Suprapubic skin (tissue), 4 donors: Measurements from ENCODE around the gene C10orf95. TPM values are rescaled to one million over a fixed set of nuclear protein-coding genes. Genes with fewer than 3 reads are reported as not detected.

Experiments used
- DNase-seq, 2 donors: peaks; one replicate each; pipeline ENCODE4 v3.0.0-alpha.2; 2019; ENCODE audit warnings: low spot score in 2 of 2
- H3K27ac ChIP-seq: fragments of 200-600 bp; sonication (generic); one replicate; pipeline ENCODE4 v1.5.1; 2019
- H3K27me3 ChIP-seq: fragments of 200-600 bp; sonication (generic); one replicate; pipeline ENCODE4 v1.5.1; 2019
- H3K36me3 ChIP-seq: fragments of 200-600 bp; sonication (generic); one replicate; pipeline ENCODE4 v1.5.1; 2019
- H3K4me1 ChIP-seq: fragments of 200-600 bp; sonication (generic); one replicate; pipeline ENCODE4 v1.5.1; 2019
- H3K4me3 ChIP-seq: fragments of 200-600 bp; sonication (generic); one replicate; pipeline ENCODE4 v1.5.1; 2019; ENCODE audit warnings: mild to moderate bottlenecking
- H3K9me3 ChIP-seq: fragments of 200-600 bp; sonication (generic); one replicate; pipeline ENCODE4 v1.5.1; 2019
- EP300 ChIP-seq: sonication (generic); formaldehyde crosslinking; IDR thresholded peaks from one replicate; pipeline ENCODE4 v1.6.1; 2017; ENCODE audit warnings: antibody characterized with exemption
- POLR2A ChIP-seq, 2 donors: fragments of 450-650 bp; IDR thresholded peaks; one replicate each; pipeline ENCODE4 v1.6.1; 2017; ENCODE audit warnings: antibody characterized with exemption in 2 of 2, mild to moderate bottlenecking in 2 of 2, moderate library complexity in 2 of 2
- POLR2AphosphoS5 ChIP-seq, 3 donors: sonication (generic); formaldehyde crosslinking; IDR thresholded peaks; one replicate each; pipeline ENCODE4 v1.6.1; 2017; ENCODE audit warnings: antibody characterized with exemption in 3 of 3
- WGBS: methylation state at CpG from one replicate; pipeline ENCODE4 v1.1.5; 2018; 5-methylcytosine and 5-hydroxymethylcytosine counted together
- total RNA-seq, 4 donors: library from RNA; depleted of rRNA; stranded (reverse); fragments of >200 nt; gene quantifications; one replicate each; pipeline ENCODE4 v1.1.0, GENCODE V29; 2016
- TF ChIP-seq, protein P1 (sequence below), 2 donors: fragments of 200-600 bp in 1 of 2; fragments of 450-650 bp in 1 of 2; sonication (generic) in 1 of 2; IDR thresholded peaks; one replicate each; pipeline ENCODE4 v1.5.1; 2016 to 2019; ENCODE audit warnings: antibody characterized with exemption in 2 of 2, mild to moderate bottlenecking in 1 of 2, moderate library complexity in 1 of 2

C10orf95 gene
- total RNA-seq, 4 donors from 2014 or later: 1.4 to 7.1 (median 5.4) TPM

DNA sequence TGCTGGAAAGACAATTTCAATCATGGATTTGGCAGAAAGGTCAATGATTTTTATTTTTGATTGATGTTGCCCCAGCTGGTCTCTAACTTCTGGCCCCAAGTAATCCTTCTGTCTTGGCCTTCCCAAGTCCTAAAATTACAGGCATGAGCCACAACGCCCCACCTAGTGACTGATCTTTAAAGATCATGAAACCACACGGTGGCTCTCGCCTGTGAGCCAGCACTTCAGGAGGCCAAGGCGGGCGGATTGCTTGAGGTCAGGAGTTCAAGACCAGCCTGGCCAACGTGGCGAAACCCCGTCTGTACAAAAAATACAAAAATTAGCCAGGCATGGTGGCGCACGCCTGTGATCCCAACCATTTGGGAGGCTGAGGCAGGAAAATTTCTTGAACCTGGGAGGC is 12.6 kb upstream of the C10orf95 start:
- no peaks in the 10 kb centered on the region for H3K36me3 ChIP-seq
- 84% methylated on average over 10 of the region's 10 CpGs for WGBS

DNA sequence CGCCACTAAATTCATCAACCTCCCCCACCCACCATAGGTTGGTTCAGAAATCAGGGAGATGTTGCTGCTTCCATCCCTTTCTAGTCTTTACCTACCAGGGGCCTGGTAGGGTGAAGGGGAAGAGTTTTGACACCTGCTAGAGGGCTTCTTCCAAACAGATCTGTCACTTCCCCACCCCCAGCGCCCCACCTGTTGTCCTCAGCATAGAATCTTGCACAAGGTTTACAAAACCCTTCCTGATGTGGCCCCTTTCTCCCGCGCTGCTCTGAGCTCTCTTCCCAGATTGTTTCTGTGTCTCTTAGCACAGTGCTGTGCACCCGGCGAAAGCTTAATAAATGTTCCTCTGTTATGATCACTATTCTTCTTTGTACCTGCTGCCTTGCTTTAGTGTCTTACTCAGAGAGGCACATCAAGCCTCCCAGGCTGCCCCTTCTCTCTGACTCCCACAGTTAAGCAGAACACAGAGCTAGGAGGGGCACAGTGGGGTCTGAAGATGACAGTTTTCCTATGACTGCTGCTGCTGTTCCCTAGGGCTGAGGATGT is 11.2 kb upstream of the C10orf95 start:
- H3K27me3 ChIP-seq: no peaks in the 10 kb centered on the region
- no peaks in the 10 kb centered on the region for H3K36me3 ChIP-seq
- peaks cover 25% of the 10 kb centered on the region for H3K4me1 ChIP-seq
- 68% methylated on average over 6 of the region's 6 CpGs for WGBS
- H3K27ac ChIP-seq: no peak overlapping the region
- H3K9me3 ChIP-seq: no peaks in the 10 kb centered on the region
- DNase-seq: no peak
- H3K4me3 ChIP-seq: peak overlapping the region; percentile 28
- no peak for TF ChIP-seq POLR2AphosphoS5 (IDR thresholded peaks at IDR 0.05)
- TF ChIP-seq EP300: no peak
- TF ChIP-seq, protein P1, sequence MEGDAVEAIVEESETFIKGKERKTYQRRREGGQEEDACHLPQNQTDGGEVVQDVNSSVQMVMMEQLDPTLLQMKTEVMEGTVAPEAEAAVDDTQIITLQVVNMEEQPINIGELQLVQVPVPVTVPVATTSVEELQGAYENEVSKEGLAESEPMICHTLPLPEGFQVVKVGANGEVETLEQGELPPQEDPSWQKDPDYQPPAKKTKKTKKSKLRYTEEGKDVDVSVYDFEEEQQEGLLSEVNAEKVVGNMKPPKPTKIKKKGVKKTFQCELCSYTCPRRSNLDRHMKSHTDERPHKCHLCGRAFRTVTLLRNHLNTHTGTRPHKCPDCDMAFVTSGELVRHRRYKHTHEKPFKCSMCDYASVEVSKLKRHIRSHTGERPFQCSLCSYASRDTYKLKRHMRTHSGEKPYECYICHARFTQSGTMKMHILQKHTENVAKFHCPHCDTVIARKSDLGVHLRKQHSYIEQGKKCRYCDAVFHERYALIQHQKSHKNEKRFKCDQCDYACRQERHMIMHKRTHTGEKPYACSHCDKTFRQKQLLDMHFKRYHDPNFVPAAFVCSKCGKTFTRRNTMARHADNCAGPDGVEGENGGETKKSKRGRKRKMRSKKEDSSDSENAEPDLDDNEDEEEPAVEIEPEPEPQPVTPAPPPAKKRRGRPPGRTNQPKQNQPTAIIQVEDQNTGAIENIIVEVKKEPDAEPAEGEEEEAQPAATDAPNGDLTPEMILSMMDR (IDR thresholded peaks at IDR 0.05): no peak
- TF ChIP-seq POLR2A (IDR thresholded peaks at IDR 0.05): no peak

More for the DNA sequence above, 12.6 kb upstream of the C10orf95 start:
- DNase-seq: no peak
- H3K27ac ChIP-seq: no peak overlapping the region
- TF ChIP-seq, protein P1 (IDR thresholded peaks at IDR 0.05): no peak
- TF ChIP-seq POLR2AphosphoS5 (IDR thresholded peaks at IDR 0.05) (no peak), POLR2A (IDR thresholded peaks at IDR 0.05) (no peak), EP300 (no peak)
- H3K4me3 ChIP-seq: no peak overlapping the region
- H3K27me3 ChIP-seq: no peaks in the 10 kb centered on the region
- H3K4me1 ChIP-seq: peaks cover 32% of the 10 kb centered on the region
- H3K9me3 ChIP-seq: no peaks in the 10 kb centered on the region

DNA sequence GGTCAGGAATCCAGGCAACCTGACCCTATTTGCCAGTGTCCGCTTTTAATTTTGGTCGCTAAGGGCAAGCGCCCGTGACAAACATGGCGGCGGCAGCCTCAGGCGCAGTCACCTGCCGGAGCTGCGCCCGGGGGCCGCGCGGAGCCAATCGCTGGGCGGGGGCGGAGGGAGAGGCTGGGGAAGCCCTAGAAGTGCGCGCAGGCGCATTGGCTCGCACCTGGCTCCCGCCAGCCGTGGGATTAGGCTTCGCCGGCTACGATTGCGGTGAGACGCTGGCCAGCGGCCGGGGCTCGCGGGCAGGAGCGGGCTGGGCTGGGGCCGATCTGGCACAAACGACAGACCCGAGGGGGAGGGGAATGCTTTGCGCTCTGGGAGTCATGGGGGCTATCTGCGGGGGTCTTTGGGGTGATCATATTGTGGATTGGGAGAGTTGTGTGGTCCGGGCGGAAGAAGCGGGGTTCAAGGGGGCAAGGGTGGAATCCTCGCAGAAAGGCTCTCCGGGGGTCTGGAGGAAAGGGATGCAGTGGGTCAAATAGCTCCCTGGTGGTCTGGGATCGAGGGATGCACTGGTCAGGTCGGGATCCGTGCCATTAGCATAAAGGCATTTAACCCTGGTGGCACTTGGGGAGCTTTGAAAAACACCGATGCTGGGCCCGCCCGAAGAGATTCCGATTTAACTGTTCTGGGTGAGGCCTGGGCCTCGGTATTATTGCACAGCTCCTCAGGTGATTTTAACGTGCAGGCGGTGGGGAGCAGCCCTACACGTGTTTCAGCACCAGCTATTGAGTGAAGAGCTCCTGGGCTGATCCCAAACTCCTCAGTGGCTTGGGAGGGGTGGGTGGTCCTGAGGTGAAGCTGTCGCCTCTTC is 10.1 kb upstream of the C10orf95 start:
- H3K4me1 ChIP-seq: peaks cover 25% of the 10 kb centered on the region
- no peaks in the 10 kb centered on the region for H3K36me3 ChIP-seq
- peak in 1 of 3 donors; percentile 56 for TF ChIP-seq POLR2AphosphoS5 (IDR thresholded peaks at IDR 0.05)
- no peak for TF ChIP-seq POLR2A (IDR thresholded peaks at IDR 0.05)
- TF ChIP-seq EP300: no peak
- TF ChIP-seq, protein P1 (IDR thresholded peaks at IDR 0.05): no peak
- H3K4me3 ChIP-seq: peak overlapping the region; percentile 62
- H3K27me3 ChIP-seq: no peaks in the 10 kb centered on the region
- H3K27ac ChIP-seq: no peak overlapping the region
- DNase-seq: peak; percentile 89
- no peaks in the 10 kb centered on the region for H3K9me3 ChIP-seq
- WGBS: 4% methylated on average over 53 of the region's 54 CpGs

DNA sequence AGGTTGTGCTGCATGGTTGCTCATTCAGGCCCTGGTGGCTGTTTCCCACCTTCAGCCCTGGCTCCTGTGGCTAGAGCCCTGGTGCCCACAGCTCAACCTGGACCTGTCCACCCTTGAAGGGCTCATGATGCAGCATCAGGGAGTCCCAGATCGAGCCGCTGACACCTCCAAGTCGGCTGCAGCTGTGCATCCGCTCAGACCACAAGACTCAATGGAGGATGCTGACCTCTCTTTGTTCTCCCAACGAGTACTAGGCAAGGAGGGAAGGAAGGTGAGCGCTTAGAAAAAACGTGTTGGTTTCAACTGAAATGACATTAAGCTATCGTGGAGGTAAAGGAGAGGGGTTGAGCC is 9.5 kb upstream of the C10orf95 start:
- H3K9me3 ChIP-seq: no peaks in the 10 kb centered on the region
- no peak overlapping the region for H3K27ac ChIP-seq
- no peak for TF ChIP-seq EP300
- TF ChIP-seq POLR2A (IDR thresholded peaks at IDR 0.05): no peak
- no peaks in the 10 kb centered on the region for H3K36me3 ChIP-seq
- peak overlapping the region; percentile 62 for H3K4me3 ChIP-seq
- 34% methylated on average over 8 of the region's 8 CpGs for WGBS
- DNase-seq: no peak
- peaks cover 25% of the 10 kb centered on the region for H3K4me1 ChIP-seq
- H3K27me3 ChIP-seq: no peaks in the 10 kb centered on the region

DNA sequence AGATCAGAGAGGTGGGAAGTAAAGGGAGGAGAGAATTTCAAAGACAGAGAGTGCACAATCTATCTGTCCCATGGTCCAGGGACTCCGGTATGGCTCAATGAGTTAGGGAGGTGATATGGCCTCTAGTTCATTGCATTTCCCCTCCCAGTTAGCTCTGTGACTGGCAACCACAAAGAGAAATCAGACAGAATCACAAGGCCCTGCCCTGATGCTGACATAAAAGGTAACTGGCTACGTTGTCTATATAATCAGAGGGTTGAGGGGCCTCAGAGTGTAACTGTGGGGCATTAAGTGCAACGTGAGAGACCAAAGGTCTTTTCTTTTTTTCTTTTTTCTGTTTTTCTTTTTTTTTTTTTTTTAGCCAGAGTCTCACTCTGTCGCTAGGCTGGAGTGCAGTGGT is 7.3 kb upstream of the C10orf95 start:
- peaks cover 25% of the 10 kb centered on the region for H3K4me1 ChIP-seq
- no peak for DNase-seq
- 83% methylated on average over 4 of the region's 4 CpGs for WGBS
- TF ChIP-seq POLR2AphosphoS5 (IDR thresholded peaks at IDR 0.05): no peak
- TF ChIP-seq, protein P1 (IDR thresholded peaks at IDR 0.05): no peak
- TF ChIP-seq EP300: no peak
- no peak for TF ChIP-seq POLR2A (IDR thresholded peaks at IDR 0.05)
- no peaks in the 10 kb centered on the region for H3K36me3 ChIP-seq
- no peak overlapping the region for H3K27ac ChIP-seq
- H3K4me3 ChIP-seq: no peak overlapping the region
- no peaks in the 10 kb centered on the region for H3K27me3 ChIP-seq
- H3K9me3 ChIP-seq: no peaks in the 10 kb centered on the region
